Thyroid gland (tissue), 4 donors: ENCODE measurements around the gene KATNAL1.

Experiments used
- POLR2A ChIP-seq, 2 donors: fragments of 450-650 bp; IDR thresholded peaks; one replicate each; pipeline ENCODE4 v1.6.1; 2017; ENCODE audit warnings: antibody characterized with exemption in 2 of 2, mild to moderate bottlenecking in 2 of 2, moderate library complexity in 1 of 2
- TF ChIP-seq, protein P1 (sequence below), 6 experiments: fragments of 200-600 bp in 3 of 6; fragments of 450-650 bp in 3 of 6; sonication (generic) in 3 of 6; IDR thresholded peaks; one replicate each; pipeline ENCODE4 v1.5.1; 2016 to 2019; ENCODE audit warnings: antibody characterized with exemption in 6 of 6, mild to moderate bottlenecking in 2 of 6, inconsistent platforms in 1 of 6, moderate library complexity in 1 of 6

DNA sequence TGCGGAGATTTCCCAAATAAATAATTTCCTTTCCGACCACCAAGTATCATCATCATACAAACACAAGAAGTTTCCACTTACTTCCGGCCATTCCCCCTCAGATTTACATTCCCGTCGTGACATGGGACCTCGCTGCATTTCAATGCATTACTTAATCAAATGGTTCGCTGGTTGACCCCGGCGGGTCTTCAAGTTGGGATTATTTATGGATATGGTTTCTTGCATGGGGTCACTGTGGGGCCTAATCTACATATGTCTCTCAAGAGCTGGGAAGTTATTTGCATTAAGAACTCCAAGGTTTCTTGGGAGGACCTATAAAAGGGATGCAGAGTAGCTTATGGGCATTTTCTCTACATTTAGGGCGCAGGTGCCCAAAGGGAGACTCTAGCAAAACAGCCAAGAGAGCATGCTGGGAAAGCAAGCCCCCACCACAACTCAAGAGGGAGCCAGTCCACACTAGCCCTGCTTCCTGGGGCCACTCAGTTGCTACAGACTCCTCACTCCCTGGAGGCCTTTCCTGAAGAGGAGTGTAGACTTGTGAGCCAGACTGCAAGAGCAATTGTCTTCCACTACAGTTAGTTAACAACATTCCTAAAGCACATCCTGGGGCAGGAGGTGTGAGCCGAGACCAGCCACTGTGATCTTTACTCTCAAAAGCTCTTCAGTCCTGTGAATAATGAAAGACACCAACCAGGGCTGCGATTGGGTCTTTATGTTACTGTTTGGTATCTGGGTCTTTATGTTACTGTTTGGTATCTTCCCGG is 125.3 kb downstream of the KATNAL1 start:
- TF ChIP-seq POLR2A (IDR thresholded peaks at IDR 0.05), result no peak
- TF ChIP-seq, protein P1, sequence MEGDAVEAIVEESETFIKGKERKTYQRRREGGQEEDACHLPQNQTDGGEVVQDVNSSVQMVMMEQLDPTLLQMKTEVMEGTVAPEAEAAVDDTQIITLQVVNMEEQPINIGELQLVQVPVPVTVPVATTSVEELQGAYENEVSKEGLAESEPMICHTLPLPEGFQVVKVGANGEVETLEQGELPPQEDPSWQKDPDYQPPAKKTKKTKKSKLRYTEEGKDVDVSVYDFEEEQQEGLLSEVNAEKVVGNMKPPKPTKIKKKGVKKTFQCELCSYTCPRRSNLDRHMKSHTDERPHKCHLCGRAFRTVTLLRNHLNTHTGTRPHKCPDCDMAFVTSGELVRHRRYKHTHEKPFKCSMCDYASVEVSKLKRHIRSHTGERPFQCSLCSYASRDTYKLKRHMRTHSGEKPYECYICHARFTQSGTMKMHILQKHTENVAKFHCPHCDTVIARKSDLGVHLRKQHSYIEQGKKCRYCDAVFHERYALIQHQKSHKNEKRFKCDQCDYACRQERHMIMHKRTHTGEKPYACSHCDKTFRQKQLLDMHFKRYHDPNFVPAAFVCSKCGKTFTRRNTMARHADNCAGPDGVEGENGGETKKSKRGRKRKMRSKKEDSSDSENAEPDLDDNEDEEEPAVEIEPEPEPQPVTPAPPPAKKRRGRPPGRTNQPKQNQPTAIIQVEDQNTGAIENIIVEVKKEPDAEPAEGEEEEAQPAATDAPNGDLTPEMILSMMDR (IDR thresholded peaks at IDR 0.05), result no peak
